WTC11 (cell line): ENCODE measurements around the gene ENO2. TPM values are rescaled to one million over a fixed set of nuclear protein-coding genes. Genes with fewer than 3 reads are reported as not detected.

Source experiments
- ATAC-seq: fragments of 200-7000 bp; cut with Tn5 transposase; 2 replicates; pipeline ENCODE4 v1.10.0; 2021; ENCODE audit warnings: mild to moderate bottlenecking, moderate library complexity
- CTCF ChIA-PET: fragments of 300-600 bp; sonication (Branson Sonifier 250); formaldehyde crosslinking; loops from one replicate; lab custom pipeline; 2021; ENCODE audit warnings: antibody characterized with exemption; lab: Charles Lee
- POLR2A ChIA-PET: fragments of 350-600 bp; sonication (Branson Sonifier 250); formaldehyde crosslinking; loops from one replicate; lab custom pipeline; 2021; ENCODE audit warnings: antibody characterized with exemption; lab: Charles Lee
- DNase-seq: peaks from one replicate; pipeline ENCODE4 v3.0.0; 2021; ENCODE audit warnings: low spot score
- H3K27ac Mint-ChIP-seq: 2 replicates; pipeline ENCODE4 v1.8.0; 2021; ENCODE audit warnings: mixed read lengths
- H3K27me3 Mint-ChIP-seq: 2 replicates; pipeline ENCODE4 v1.8.0; 2021; ENCODE audit warnings: low read depth, mild to moderate bottlenecking, moderate library complexity, mixed read lengths
- H3K36me3 Mint-ChIP-seq: 2 replicates; pipeline ENCODE4 v1.8.0; 2021; ENCODE audit warnings: mixed read lengths
- H3K4me1 Mint-ChIP-seq: 2 replicates; pipeline ENCODE4 v1.8.0; 2022; ENCODE audit warnings: mixed read lengths
- H3K4me3 Mint-ChIP-seq: 2 replicates; pipeline ENCODE4 v1.8.0; 2021; ENCODE audit warnings: mild to moderate bottlenecking, moderate library complexity, mixed read lengths
- H3K9me3 Mint-ChIP-seq: 2 replicates; pipeline ENCODE4 v1.8.0; 2021; ENCODE audit warnings: mixed read lengths
- ARID4B ChIP-seq: sonication (generic); formaldehyde crosslinking; IDR thresholded peaks from 2 replicates; pipeline ENCODE4 v1.8.0; 2023; ENCODE audit warnings: missing genetic modification reagents, mild to moderate bottlenecking, borderline replicate concordance
- ATF3 ChIP-seq: sonication (generic); formaldehyde crosslinking; conservative IDR thresholded peaks from 2 replicates; pipeline ENCODE4 v1.8.1; 2022; ENCODE audit warnings: mild to moderate bottlenecking, missing genetic modification reagents
- CBFB ChIP-seq: sonication (generic); formaldehyde crosslinking; IDR thresholded peaks from 2 replicates; pipeline ENCODE4 v1.8.1; 2022; ENCODE audit warnings: mild to moderate bottlenecking, low read depth, missing genetic modification reagents
- E2F1 ChIP-seq: sonication (generic); formaldehyde crosslinking; IDR thresholded peaks from 2 replicates; pipeline ENCODE4 v1.8.0; 2022; ENCODE audit warnings: mild to moderate bottlenecking, missing genetic modification reagents
- E2F4 ChIP-seq: sonication (generic); formaldehyde crosslinking; IDR thresholded peaks from 2 replicates; pipeline ENCODE4 v1.8.1; 2022; ENCODE audit warnings: low read depth, mild to moderate bottlenecking, moderate library complexity, missing genetic modification reagents, borderline replicate concordance
- ERG ChIP-seq: fragments of 250-450 bp; sonication (Bioruptor Pico); IDR thresholded peaks from 2 replicates; pipeline ENCODE4 v1.8.0; 2021; ENCODE audit warnings: mild to moderate bottlenecking
- GRHL2 ChIP-seq: fragments of 250-450 bp; sonication (Bioruptor Pico); IDR thresholded peaks from 2 replicates; pipeline ENCODE4 v1.8.0; 2022; ENCODE audit warnings: mild to moderate bottlenecking, moderate library complexity; ENCODE audit not compliant: insufficient replicate concordance, severe bottlenecking
- IRF1 ChIP-seq: sonication (generic); formaldehyde crosslinking; IDR thresholded peaks from 2 replicates; pipeline ENCODE4 v1.8.0; 2023; ENCODE audit warnings: missing genetic modification reagents
- KAT7 ChIP-seq: sonication (generic); formaldehyde crosslinking; IDR thresholded peaks from 2 replicates; pipeline ENCODE4 v1.8.1; 2023; ENCODE audit warnings: missing genetic modification reagents, mild to moderate bottlenecking, borderline replicate concordance
- MLX ChIP-seq: sonication (generic); formaldehyde crosslinking; IDR thresholded peaks from 2 replicates; pipeline ENCODE4 v1.8.1; 2023; ENCODE audit warnings: mild to moderate bottlenecking, missing genetic modification reagents, moderate library complexity
- NFE2L1 ChIP-seq: sonication (generic); formaldehyde crosslinking; IDR thresholded peaks from 2 replicates; pipeline ENCODE4 v1.8.1; 2023; ENCODE audit warnings: missing genetic modification reagents
- NR1H2 ChIP-seq: sonication (generic); formaldehyde crosslinking; IDR thresholded peaks from 2 replicates; pipeline ENCODE4 v1.9.0; 2021; ENCODE audit warnings: mild to moderate bottlenecking, moderate library complexity, missing genetic modification reagents
- PRRX2 ChIP-seq: fragments of 250-450 bp; sonication (Bioruptor Pico); IDR thresholded peaks from 2 replicates; pipeline ENCODE4 v1.8.0; 2021; ENCODE audit warnings: mild to moderate bottlenecking
- SOX15 ChIP-seq: fragments of 250-450 bp; sonication (Bioruptor Pico); IDR thresholded peaks from 2 replicates; pipeline ENCODE4 v1.9.0; 2021; ENCODE audit warnings: mild to moderate bottlenecking
- STAT6 ChIP-seq: sonication (generic); formaldehyde crosslinking; conservative IDR thresholded peaks from 2 replicates; pipeline ENCODE4 v1.8.1; 2023; ENCODE audit warnings: mild to moderate bottlenecking, low read depth, missing genetic modification reagents, moderate library complexity
- TCF7 ChIP-seq: sonication (generic); formaldehyde crosslinking; IDR thresholded peaks from 2 replicates; pipeline ENCODE4 v1.8.0; 2022; ENCODE audit warnings: mild to moderate bottlenecking, low read depth, missing genetic modification reagents, moderate library complexity
- USF1 ChIP-seq: sonication (generic); formaldehyde crosslinking; IDR thresholded peaks from 2 replicates; pipeline ENCODE4 v1.8.0; 2022; ENCODE audit warnings: mild to moderate bottlenecking, missing genetic modification reagents
- ZBTB21 ChIP-seq: sonication (generic); formaldehyde crosslinking; IDR thresholded peaks from 2 replicates; pipeline ENCODE4 v1.8.1; 2023; ENCODE audit warnings: mild to moderate bottlenecking, missing genetic modification reagents, borderline replicate concordance
- ZNF281 ChIP-seq: sonication (generic); formaldehyde crosslinking; IDR thresholded peaks from 2 replicates; pipeline ENCODE4 v1.8.0; 2023; ENCODE audit warnings: mild to moderate bottlenecking, missing genetic modification reagents
- ZNF671 ChIP-seq: fragments of 250-450 bp; sonication (Bioruptor Pico); IDR thresholded peaks from 2 replicates; pipeline ENCODE4 v1.8.0; 2021; ENCODE audit warnings: mild to moderate bottlenecking
- total RNA-seq: library from RNA; stranded (reverse); gene quantifications from 3 replicates; pipeline ENCODE4 v1.2.3, GENCODE V29; 2021

The ENO2 gene
- total RNA-seq, 1 experiment from 2014 or later = 118 TPM

GRCh38 chr12:6883252-6883651 is 31.1 kb upstream of the ENO2 start (continued):
- TF ChIP-seq E2F4 (no peak), PRRX2 (no peak), ZNF281 (CRISPR knock-in tag) (no peak), TCF7 (CRISPR knock-in tag) (no peak), E2F1 (no peak), ERG (no peak), GRHL2 (no peak), NFE2L1 (CRISPR knock-in tag) (no peak), ZNF671 (CRISPR knock-in tag) (no peak), SOX15 (CRISPR knock-in tag) (no peak), STAT6 (no peak), KAT7 (no peak)
- TF ChIP-seq, all 79 proteins: peak for 0

- Mint-ChIP-seq H3K4me3 (no peak overlapping the region), H3K27ac (no peak overlapping the region), H3K4me1 (peaks cover 35% of the 10 kb centered on the region), H3K36me3 (peaks cover 7% of the 10 kb centered on the region; the same call in 1 of the 2 replicates), H3K27me3 (no peaks in the 10 kb centered on the region), H3K9me3 (no peaks in the 10 kb centered on the region)
- ChIA-PET CTCF (interaction anchor here (1.7 to 3.7 kb wide), 2 partner anchors 11 to 14 kb away, joined by 8 to 17 read pairs; partner anchors contain the start of gene SPSB2), POLR2A (interaction anchor here (1.2 kb wide), 1 partner anchor 9 kb away, joined by 3 read pairs; no protein-coding TSS in a partner anchor)
- DNase-seq (no peak), ATAC-seq (no peak)
- TF ChIP-seq ATF3 (CRISPR knock-in tag) = no peak
- no peak for TF ChIP-seq ZBTB21 (CRISPR knock-in tag)
- no peak for TF ChIP-seq ARID4B (CRISPR knock-in tag)
- no peak for TF ChIP-seq MLX (CRISPR knock-in tag)
- TF ChIP-seq CBFB (CRISPR knock-in tag) = no peak
- TF ChIP-seq USF1 = no peak
- TF ChIP-seq NR1H2 (CRISPR knock-in tag) = no peak
- no peak for TF ChIP-seq IRF1 (CRISPR knock-in tag)
These were observed 30.7 kb upstream of the ENO2 start for GRCh38 chr12:6883683-6884082.
